Measurements from ENCODE around the gene COQ8B. TPM values are rescaled to one million over a fixed set of nuclear protein-coding genes. Genes with fewer than 3 reads are reported as not detected.

Gene COQ8B
- total RNA-seq, 4 donors from 2014 or later = 34.5 to 57.7 (median 45.3) TPM

GRCh38 chr19:40686882-40687524, 29.7 kb downstream of the COQ8B start:
- peak overlapping the region in 2 of 4 donors; percentile 27 to 81 for H3K4me3 ChIP-seq
- H3K4me1 ChIP-seq = peaks cover 15 to 50% (median 47%) of the 10 kb centered on the region in 4 donors
- peaks cover 23 to 55% (median 52%) of the 10 kb centered on the region in 4 donors for H3K36me3 ChIP-seq
- no peak for DNase-seq (ENCODE audit: extremely low spot score)
- TF ChIP-seq EP300 (IDR thresholded peaks at IDR 0.05) (no peak), POLR2A (IDR thresholded peaks at IDR 0.05; ENCODE audit: low read depth) (no peak), POLR2AphosphoS5 (IDR thresholded peaks at IDR 0.05) (no peak), CTCF (IDR thresholded peaks at IDR 0.05) (no peak)
- peaks cover 0 to 3% (median 0%) of the 10 kb centered on the region in 4 donors for H3K27me3 ChIP-seq
- intact Hi-C loops (cut with DNase I) = no loop called here
- H3K9me3 ChIP-seq = no peaks in the 10 kb centered on the region
- WGBS = 87% methylated on average over 13 of the region's 14 CpGs
- H3K27ac ChIP-seq (replicated peaks in 1 of 4) = peak overlapping the region; percentile 51 to 94 (median 82)

GRCh38 chr19:40685563-40685962, 31.1 kb downstream of the COQ8B start:
- Histone ChIP-seq H3K9me3 (no peaks in the 10 kb centered on the region), H3K27ac (replicated peaks in 1 of 4) (no peak overlapping the region), H3K4me1 (peaks cover 6 to 37% (median 35%) of the 10 kb centered on the region in 4 donors), H3K4me3 (no peak overlapping the region), H3K27me3 (no peaks in the 10 kb centered on the region), H3K36me3 (peaks cover 32 to 67% (median 63%) of the 10 kb centered on the region in 4 donors)
- intact Hi-C loops (cut with DNase I) = no loop called here
- 70% methylated on average over 6 of the region's 6 CpGs for WGBS
- no peak for TF ChIP-seq POLR2AphosphoS5 (IDR thresholded peaks at IDR 0.05)
- TF ChIP-seq POLR2A (IDR thresholded peaks at IDR 0.05; ENCODE audit: low read depth) = no peak
- TF ChIP-seq CTCF (IDR thresholded peaks at IDR 0.05) = no peak
- no peak for TF ChIP-seq EP300 (IDR thresholded peaks at IDR 0.05)
- DNase-seq (ENCODE audit: extremely low spot score) = no peak

GRCh38 chr19:40685016-40685526, 31.6 kb downstream of the COQ8B start:
- H3K9me3 ChIP-seq = no peaks in the 10 kb centered on the region
- peaks cover 37 to 72% (median 68%) of the 10 kb centered on the region in 4 donors for H3K36me3 ChIP-seq

GRCh38 chr19:40684280-40684679, 32.4 kb downstream of the COQ8B start:
- peaks cover 3 to 27% (median 24%) of the 10 kb centered on the region in 4 donors for H3K4me1 ChIP-seq
- H3K4me3 ChIP-seq = no peak overlapping the region
- WGBS = 94% methylated on average over 32 of the region's 32 CpGs
- DNase-seq (ENCODE audit: extremely low spot score) = no peak
- no peak overlapping the region for H3K27ac ChIP-seq (replicated peaks in 1 of 4)
- intact Hi-C loops (cut with DNase I) = no loop called here
- no peaks in the 10 kb centered on the region for H3K9me3 ChIP-seq
- no peak for TF ChIP-seq EP300 (IDR thresholded peaks at IDR 0.05)
- no peak for TF ChIP-seq POLR2AphosphoS5 (IDR thresholded peaks at IDR 0.05)
- TF ChIP-seq CTCF (IDR thresholded peaks at IDR 0.05) = no peak
- TF ChIP-seq POLR2A (IDR thresholded peaks at IDR 0.05; ENCODE audit: low read depth) = no peak
- peaks cover 43 to 80% (median 76%) of the 10 kb centered on the region in 4 donors for H3K36me3 ChIP-seq
- H3K27me3 ChIP-seq = no peaks in the 10 kb centered on the region

More at GRCh38 chr19:40685016-40685526, 31.6 kb downstream of the COQ8B start:
- intact Hi-C loops (cut with DNase I) = no loop called here
- H3K27ac ChIP-seq (replicated peaks in 1 of 4) = no peak overlapping the region
- H3K4me3 ChIP-seq = no peak overlapping the region
- DNase-seq (ENCODE audit: extremely low spot score) = no peak
- peaks cover 6 to 35% (median 32%) of the 10 kb centered on the region in 4 donors for H3K4me1 ChIP-seq
- TF ChIP-seq EP300 (IDR thresholded peaks at IDR 0.05) = no peak
- no peak for TF ChIP-seq POLR2AphosphoS5 (IDR thresholded peaks at IDR 0.05)
- TF ChIP-seq POLR2A (IDR thresholded peaks at IDR 0.05; ENCODE audit: low read depth) = no peak
- TF ChIP-seq CTCF (IDR thresholded peaks at IDR 0.05) = no peak
- 92% methylated on average over 3 of the region's 3 CpGs for WGBS
- no peaks in the 10 kb centered on the region for H3K27me3 ChIP-seq
